ENCODE results near the gene SMAD4.

DNA sequence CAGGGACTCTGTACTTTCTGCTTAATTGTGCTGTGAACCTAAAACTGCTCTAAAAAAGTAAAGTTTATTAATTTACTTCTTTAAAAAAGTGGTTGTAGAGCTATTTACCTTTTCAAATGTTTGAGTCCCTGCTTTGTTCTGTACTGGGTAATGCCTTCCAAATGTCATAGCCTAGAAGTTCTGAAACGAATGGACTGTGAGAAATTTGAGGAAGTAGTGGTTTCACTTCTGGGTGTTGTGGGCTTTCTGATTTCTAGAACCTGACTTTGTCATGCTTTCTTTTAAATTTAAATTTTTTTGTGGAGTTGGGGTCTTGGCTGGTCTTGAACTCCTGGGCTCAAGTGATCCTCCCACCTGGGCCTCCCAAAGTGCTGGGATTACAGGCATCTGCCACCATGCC lies 44.6 kb downstream of the SMAD4 start:
- TF ChIP-seq SIN3A (conservative IDR thresholded peaks at IDR 0.05 in 1 of 2, IDR thresholded peaks at IDR 0.05 in 1 of 2; ENCODE audit: low read depth in 1 of 2, low read length in 2 of 2) (no peak), CHD1 (IDR thresholded peaks at IDR 0.05; ENCODE audit: low read depth, low read length) (no peak), TAF1 (IDR thresholded peaks at IDR 0.05; ENCODE audit: low read depth, low read length) (no peak), RAD21 (IDR thresholded peaks at IDR 0.05 in 1 of 2, conservative IDR thresholded peaks at IDR 0.05 in 1 of 2; ENCODE audit: low read depth in 2 of 2, low read length in 2 of 2) (no peak), EZH2 (IDR thresholded peaks at IDR 0.05; ENCODE audit: low read depth, low read length, severe bottlenecking) (no peak), RFX5 (IDR thresholded peaks at IDR 0.05; ENCODE audit: borderline replicate concordance, low read depth, low read length) (no peak), BACH1 (IDR thresholded peaks at IDR 0.05; ENCODE audit: low read length) (no peak), POLR2A (IDR thresholded peaks at IDR 0.05; ENCODE audit: control extremely low read depth in 1 of 2, low read depth in 2 of 2, low read length in 2 of 2) (no peak), TEAD4 (IDR thresholded peaks at IDR 0.05; ENCODE audit: low read depth, low read length) (no peak)
- TF ChIP-seq, protein P1, sequence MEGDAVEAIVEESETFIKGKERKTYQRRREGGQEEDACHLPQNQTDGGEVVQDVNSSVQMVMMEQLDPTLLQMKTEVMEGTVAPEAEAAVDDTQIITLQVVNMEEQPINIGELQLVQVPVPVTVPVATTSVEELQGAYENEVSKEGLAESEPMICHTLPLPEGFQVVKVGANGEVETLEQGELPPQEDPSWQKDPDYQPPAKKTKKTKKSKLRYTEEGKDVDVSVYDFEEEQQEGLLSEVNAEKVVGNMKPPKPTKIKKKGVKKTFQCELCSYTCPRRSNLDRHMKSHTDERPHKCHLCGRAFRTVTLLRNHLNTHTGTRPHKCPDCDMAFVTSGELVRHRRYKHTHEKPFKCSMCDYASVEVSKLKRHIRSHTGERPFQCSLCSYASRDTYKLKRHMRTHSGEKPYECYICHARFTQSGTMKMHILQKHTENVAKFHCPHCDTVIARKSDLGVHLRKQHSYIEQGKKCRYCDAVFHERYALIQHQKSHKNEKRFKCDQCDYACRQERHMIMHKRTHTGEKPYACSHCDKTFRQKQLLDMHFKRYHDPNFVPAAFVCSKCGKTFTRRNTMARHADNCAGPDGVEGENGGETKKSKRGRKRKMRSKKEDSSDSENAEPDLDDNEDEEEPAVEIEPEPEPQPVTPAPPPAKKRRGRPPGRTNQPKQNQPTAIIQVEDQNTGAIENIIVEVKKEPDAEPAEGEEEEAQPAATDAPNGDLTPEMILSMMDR (IDR thresholded peaks at IDR 0.05; ENCODE audit: control extremely low read depth in 1 of 3, insufficient read depth in 1 of 3, low read depth in 1 of 3, low read length in 3 of 3) = no peak
- TF ChIP-seq, protein P2, sequence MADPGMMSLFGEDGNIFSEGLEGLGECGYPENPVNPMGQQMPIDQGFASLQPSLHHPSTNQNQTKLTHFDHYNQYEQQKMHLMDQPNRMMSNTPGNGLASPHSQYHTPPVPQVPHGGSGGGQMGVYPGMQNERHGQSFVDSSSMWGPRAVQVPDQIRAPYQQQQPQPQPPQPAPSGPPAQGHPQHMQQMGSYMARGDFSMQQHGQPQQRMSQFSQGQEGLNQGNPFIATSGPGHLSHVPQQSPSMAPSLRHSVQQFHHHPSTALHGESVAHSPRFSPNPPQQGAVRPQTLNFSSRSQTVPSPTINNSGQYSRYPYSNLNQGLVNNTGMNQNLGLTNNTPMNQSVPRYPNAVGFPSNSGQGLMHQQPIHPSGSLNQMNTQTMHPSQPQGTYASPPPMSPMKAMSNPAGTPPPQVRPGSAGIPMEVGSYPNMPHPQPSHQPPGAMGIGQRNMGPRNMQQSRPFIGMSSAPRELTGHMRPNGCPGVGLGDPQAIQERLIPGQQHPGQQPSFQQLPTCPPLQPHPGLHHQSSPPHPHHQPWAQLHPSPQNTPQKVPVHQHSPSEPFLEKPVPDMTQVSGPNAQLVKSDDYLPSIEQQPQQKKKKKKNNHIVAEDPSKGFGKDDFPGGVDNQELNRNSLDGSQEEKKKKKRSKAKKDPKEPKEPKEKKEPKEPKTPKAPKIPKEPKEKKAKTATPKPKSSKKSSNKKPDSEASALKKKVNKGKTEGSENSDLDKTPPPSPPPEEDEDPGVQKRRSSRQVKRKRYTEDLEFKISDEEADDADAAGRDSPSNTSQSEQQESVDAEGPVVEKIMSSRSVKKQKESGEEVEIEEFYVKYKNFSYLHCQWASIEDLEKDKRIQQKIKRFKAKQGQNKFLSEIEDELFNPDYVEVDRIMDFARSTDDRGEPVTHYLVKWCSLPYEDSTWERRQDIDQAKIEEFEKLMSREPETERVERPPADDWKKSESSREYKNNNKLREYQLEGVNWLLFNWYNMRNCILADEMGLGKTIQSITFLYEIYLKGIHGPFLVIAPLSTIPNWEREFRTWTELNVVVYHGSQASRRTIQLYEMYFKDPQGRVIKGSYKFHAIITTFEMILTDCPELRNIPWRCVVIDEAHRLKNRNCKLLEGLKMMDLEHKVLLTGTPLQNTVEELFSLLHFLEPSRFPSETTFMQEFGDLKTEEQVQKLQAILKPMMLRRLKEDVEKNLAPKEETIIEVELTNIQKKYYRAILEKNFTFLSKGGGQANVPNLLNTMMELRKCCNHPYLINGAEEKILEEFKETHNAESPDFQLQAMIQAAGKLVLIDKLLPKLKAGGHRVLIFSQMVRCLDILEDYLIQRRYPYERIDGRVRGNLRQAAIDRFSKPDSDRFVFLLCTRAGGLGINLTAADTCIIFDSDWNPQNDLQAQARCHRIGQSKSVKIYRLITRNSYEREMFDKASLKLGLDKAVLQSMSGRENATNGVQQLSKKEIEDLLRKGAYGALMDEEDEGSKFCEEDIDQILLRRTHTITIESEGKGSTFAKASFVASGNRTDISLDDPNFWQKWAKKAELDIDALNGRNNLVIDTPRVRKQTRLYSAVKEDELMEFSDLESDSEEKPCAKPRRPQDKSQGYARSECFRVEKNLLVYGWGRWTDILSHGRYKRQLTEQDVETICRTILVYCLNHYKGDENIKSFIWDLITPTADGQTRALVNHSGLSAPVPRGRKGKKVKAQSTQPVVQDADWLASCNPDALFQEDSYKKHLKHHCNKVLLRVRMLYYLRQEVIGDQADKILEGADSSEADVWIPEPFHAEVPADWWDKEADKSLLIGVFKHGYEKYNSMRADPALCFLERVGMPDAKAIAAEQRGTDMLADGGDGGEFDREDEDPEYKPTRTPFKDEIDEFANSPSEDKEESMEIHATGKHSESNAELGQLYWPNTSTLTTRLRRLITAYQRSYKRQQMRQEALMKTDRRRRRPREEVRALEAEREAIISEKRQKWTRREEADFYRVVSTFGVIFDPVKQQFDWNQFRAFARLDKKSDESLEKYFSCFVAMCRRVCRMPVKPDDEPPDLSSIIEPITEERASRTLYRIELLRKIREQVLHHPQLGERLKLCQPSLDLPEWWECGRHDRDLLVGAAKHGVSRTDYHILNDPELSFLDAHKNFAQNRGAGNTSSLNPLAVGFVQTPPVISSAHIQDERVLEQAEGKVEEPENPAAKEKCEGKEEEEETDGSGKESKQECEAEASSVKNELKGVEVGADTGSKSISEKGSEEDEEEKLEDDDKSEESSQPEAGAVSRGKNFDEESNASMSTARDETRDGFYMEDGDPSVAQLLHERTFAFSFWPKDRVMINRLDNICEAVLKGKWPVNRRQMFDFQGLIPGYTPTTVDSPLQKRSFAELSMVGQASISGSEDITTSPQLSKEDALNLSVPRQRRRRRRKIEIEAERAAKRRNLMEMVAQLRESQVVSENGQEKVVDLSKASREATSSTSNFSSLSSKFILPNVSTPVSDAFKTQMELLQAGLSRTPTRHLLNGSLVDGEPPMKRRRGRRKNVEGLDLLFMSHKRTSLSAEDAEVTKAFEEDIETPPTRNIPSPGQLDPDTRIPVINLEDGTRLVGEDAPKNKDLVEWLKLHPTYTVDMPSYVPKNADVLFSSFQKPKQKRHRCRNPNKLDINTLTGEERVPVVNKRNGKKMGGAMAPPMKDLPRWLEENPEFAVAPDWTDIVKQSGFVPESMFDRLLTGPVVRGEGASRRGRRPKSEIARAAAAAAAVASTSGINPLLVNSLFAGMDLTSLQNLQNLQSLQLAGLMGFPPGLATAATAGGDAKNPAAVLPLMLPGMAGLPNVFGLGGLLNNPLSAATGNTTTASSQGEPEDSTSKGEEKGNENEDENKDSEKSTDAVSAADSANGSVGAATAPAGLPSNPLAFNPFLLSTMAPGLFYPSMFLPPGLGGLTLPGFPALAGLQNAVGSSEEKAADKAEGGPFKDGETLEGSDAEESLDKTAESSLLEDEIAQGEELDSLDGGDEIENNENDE (IDR thresholded peaks at IDR 0.05; ENCODE audit: insufficient replicate concordance, low read length) = no peak

All from H1 (cell line).